ENCODE measurements around the gene TAF3. TPM values are rescaled to one million over a fixed set of nuclear protein-coding genes. Genes with fewer than 3 reads are reported as not detected.

The TAF3 gene
- total and polyA plus RNA-seq, 2 donors (not counting 1 experiment from before 2014, with no cell fraction given), result 7.0 to 20.1 TPM

- Mint-ChIP-seq H3K9me3 (ENCODE audit: insufficient read depth) (peaks cover 12% of the 10 kb centered on the region), H3K27me3 (no peaks in the 10 kb centered on the region), H3K4me1 (peaks cover 21% of the 10 kb centered on the region), H3K4me3 (no peak overlapping the region), H3K27ac (no peak overlapping the region)
- TF ChIP-seq, protein P1, sequence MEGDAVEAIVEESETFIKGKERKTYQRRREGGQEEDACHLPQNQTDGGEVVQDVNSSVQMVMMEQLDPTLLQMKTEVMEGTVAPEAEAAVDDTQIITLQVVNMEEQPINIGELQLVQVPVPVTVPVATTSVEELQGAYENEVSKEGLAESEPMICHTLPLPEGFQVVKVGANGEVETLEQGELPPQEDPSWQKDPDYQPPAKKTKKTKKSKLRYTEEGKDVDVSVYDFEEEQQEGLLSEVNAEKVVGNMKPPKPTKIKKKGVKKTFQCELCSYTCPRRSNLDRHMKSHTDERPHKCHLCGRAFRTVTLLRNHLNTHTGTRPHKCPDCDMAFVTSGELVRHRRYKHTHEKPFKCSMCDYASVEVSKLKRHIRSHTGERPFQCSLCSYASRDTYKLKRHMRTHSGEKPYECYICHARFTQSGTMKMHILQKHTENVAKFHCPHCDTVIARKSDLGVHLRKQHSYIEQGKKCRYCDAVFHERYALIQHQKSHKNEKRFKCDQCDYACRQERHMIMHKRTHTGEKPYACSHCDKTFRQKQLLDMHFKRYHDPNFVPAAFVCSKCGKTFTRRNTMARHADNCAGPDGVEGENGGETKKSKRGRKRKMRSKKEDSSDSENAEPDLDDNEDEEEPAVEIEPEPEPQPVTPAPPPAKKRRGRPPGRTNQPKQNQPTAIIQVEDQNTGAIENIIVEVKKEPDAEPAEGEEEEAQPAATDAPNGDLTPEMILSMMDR (IDR thresholded peaks at IDR 0.05), result no peak
- TF ChIP-seq EZH2 (IDR thresholded peaks at IDR 0.05; ENCODE audit: borderline replicate concordance, insufficient read depth, low read depth, low read length, poor library complexity, severe bottlenecking), result no peak
- Histone ChIP-seq H3K4me1 (ENCODE audit: control insufficient read depth in 2 of 2, insufficient read depth in 2 of 2, low read length in 2 of 2) (no peaks in the 10 kb centered on the region), H3K27me3 (replicated peaks in 1 of 4; ENCODE audit: control extremely low read depth in 1 of 4, control insufficient read depth in 3 of 4, insufficient read depth in 4 of 4, low read length in 3 of 4) (no peaks in the 10 kb centered on the region), H3K4me3 (ENCODE audit: control extremely low read depth in 1 of 5, extremely low read depth in 1 of 5, insufficient read depth in 1 of 5, low read depth in 2 of 5, low read length in 4 of 5) (no peak overlapping the region), H2AFZ (ENCODE audit: insufficient read depth, low read depth, low read length, poor library complexity, severe bottlenecking) (no peak overlapping the region), H3K79me2 (ENCODE audit: control insufficient read depth, insufficient read depth, low read length) (peaks cover 13% of the 10 kb centered on the region), H3K4me2 (replicated peaks; ENCODE audit: low read depth, low read length, poor library complexity, severe bottlenecking) (no peak overlapping the region), H3K27ac (ENCODE audit: low read length in 2 of 2) (no peak overlapping the region), H3K9me3 (ENCODE audit: control extremely low read depth in 1 of 3, control insufficient read depth in 2 of 3, insufficient read depth in 1 of 3, low read length in 2 of 3) (peaks cover 0 to 3% (median 0%) of the 10 kb centered on the region in 3 donors), H3K9ac (ENCODE audit: low read length) (no peak overlapping the region), H4K20me1 (ENCODE audit: control insufficient read depth, insufficient read depth, low read length, poor library complexity, severe bottlenecking) (peaks cover 26% of the 10 kb centered on the region), H3K36me3 (replicated peaks in 1 of 2; ENCODE audit: control extremely low read depth in 1 of 2, control insufficient read depth in 1 of 2, extremely low read depth in 1 of 2, insufficient read depth in 2 of 2, low read length in 1 of 2) (no peaks in the 10 kb centered on the region)
- intact Hi-C loops (cut with micrococcal nuclease), result no loop called here
- POLR2A ChIA-PET, result no interaction called here
- WGBS (ENCODE audit: insufficient coverage), result 98% methylated on average over 11 of the region's 11 CpGs
- CTCF ChIA-PET, result no interaction called here
- ATAC-seq (ENCODE audit: low read depth) (no peak), DNase-seq (no peak)
Observed at GRCh38 chr10:7942859-7943258, 124.6 kb downstream of the TAF3 start.

GRCh38 chr10:7944215-7944480, 125.8 kb downstream of the TAF3 start:
- Histone ChIP-seq H4K20me1 (ENCODE audit: control insufficient read depth, insufficient read depth, low read length, poor library complexity, severe bottlenecking) (peaks cover 26% of the 10 kb centered on the region), H3K9ac (ENCODE audit: low read length) (no peak overlapping the region), H3K9me3 (ENCODE audit: control extremely low read depth in 1 of 3, control insufficient read depth in 2 of 3, insufficient read depth in 1 of 3, low read length in 2 of 3) (no peaks in the 10 kb centered on the region), H3K27me3 (replicated peaks in 1 of 4; ENCODE audit: control extremely low read depth in 1 of 4, control insufficient read depth in 3 of 4, insufficient read depth in 4 of 4, low read length in 3 of 4) (no peaks in the 10 kb centered on the region), H3K27ac (ENCODE audit: low read length in 2 of 2) (no peak overlapping the region), H3K79me2 (ENCODE audit: control insufficient read depth, insufficient read depth, low read length) (peaks cover 13% of the 10 kb centered on the region), H3K4me1 (ENCODE audit: control insufficient read depth in 2 of 2, insufficient read depth in 2 of 2, low read length in 2 of 2) (no peaks in the 10 kb centered on the region), H3K4me2 (replicated peaks; ENCODE audit: low read depth, low read length, poor library complexity, severe bottlenecking) (no peak overlapping the region), H3K4me3 (ENCODE audit: control extremely low read depth in 1 of 5, extremely low read depth in 1 of 5, insufficient read depth in 1 of 5, low read depth in 2 of 5, low read length in 4 of 5) (no peak overlapping the region), H3K36me3 (replicated peaks in 1 of 2; ENCODE audit: control extremely low read depth in 1 of 2, control insufficient read depth in 1 of 2, extremely low read depth in 1 of 2, insufficient read depth in 2 of 2, low read length in 1 of 2) (no peaks in the 10 kb centered on the region), H2AFZ (ENCODE audit: insufficient read depth, low read depth, low read length, poor library complexity, severe bottlenecking) (no peak overlapping the region)
- ChIA-PET CTCF (no interaction called here), POLR2A (no interaction called here)
- Mint-ChIP-seq H3K27ac (no peak overlapping the region), H3K27me3 (no peaks in the 10 kb centered on the region), H3K4me3 (no peak overlapping the region), H3K4me1 (peaks cover 29% of the 10 kb centered on the region), H3K9me3 (ENCODE audit: insufficient read depth) (peaks cover 6% of the 10 kb centered on the region)
- intact Hi-C loops (cut with micrococcal nuclease), result no loop called here
- no peak for DNase-seq
- no CpG with 5 or more reads among the region's 2 CpGs for WGBS (ENCODE audit: insufficient coverage)
- no peak for TF ChIP-seq EZH2 (IDR thresholded peaks at IDR 0.05; ENCODE audit: borderline replicate concordance, insufficient read depth, low read depth, low read length, poor library complexity, severe bottlenecking)
- TF ChIP-seq, protein P1 (IDR thresholded peaks at IDR 0.05), result no peak
- no peak for ATAC-seq (ENCODE audit: low read depth)
